Measurements from ENCODE around the gene FAM76B. TPM values are rescaled to one million over a fixed set of nuclear protein-coding genes. Genes with fewer than 3 reads are reported as not detected.

Gene FAM76B
- total RNA-seq, 2 donors from 2014 or later = 24.4 to 79.5 TPM

DNA sequence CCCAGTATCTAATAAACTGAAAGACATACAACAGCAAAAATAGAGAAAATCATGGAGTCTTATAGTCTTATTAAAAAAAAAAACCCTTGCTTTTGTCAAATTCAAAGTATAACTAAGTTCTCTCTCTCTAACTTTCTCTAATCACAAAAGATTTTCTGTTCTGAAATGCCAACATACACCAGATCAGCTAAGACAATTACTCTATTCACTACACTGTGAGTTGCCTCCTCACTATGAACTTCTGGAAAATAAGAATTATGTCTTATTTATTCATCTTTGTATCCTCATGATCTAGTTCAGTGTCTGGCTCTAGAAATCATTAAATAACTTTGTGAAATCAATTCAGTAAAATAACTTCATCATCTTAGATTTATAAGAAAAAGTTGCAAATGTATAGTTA, 12.7 kb downstream of the FAM76B start:
- no peak overlapping the region for H3K4me3 ChIP-seq
- no peaks in the 10 kb centered on the region for H3K9me3 ChIP-seq
- no peaks in the 10 kb centered on the region for H3K4me1 ChIP-seq (replicated peaks)
- DNase-seq (ENCODE audit: low spot score) = no peak
- no peak overlapping the region for H3K27ac ChIP-seq
- TF ChIP-seq POLR2AphosphoS5 (IDR thresholded peaks at IDR 0.05) = no peak
- TF ChIP-seq POLR2A (IDR thresholded peaks at IDR 0.05) = no peak
- TF ChIP-seq, protein P1, sequence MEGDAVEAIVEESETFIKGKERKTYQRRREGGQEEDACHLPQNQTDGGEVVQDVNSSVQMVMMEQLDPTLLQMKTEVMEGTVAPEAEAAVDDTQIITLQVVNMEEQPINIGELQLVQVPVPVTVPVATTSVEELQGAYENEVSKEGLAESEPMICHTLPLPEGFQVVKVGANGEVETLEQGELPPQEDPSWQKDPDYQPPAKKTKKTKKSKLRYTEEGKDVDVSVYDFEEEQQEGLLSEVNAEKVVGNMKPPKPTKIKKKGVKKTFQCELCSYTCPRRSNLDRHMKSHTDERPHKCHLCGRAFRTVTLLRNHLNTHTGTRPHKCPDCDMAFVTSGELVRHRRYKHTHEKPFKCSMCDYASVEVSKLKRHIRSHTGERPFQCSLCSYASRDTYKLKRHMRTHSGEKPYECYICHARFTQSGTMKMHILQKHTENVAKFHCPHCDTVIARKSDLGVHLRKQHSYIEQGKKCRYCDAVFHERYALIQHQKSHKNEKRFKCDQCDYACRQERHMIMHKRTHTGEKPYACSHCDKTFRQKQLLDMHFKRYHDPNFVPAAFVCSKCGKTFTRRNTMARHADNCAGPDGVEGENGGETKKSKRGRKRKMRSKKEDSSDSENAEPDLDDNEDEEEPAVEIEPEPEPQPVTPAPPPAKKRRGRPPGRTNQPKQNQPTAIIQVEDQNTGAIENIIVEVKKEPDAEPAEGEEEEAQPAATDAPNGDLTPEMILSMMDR (IDR thresholded peaks at IDR 0.05) = no peak
- no peaks in the 10 kb centered on the region for H3K27me3 ChIP-seq (replicated peaks; ENCODE audit: insufficient read depth)
- peaks cover 3 to 7% of the 10 kb centered on the region in 2 donors for H3K36me3 ChIP-seq
- intact Hi-C loops (cut with DNase I) = no loop called here

DNA sequence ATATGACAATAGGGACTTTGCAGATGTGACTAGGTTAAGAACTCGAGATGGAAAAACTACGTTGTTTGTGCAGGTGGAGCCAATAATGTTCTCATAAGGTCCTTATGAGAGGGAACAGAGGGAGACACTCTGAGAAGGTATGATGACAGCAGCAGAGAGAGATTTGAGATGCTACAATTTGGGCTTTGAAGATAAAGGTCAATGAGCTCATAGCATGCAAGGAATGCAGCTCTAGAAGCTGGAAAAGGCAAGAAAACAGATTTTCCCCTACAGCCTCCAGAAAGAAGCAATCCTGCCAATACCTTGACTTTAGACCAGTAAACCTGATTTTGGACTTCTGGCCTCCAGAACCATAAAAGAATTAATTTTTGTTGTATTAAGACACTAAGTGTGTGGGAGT, 21.1 kb downstream of the FAM76B start:
- Histone ChIP-seq H3K27me3 (replicated peaks; ENCODE audit: insufficient read depth) (no peaks in the 10 kb centered on the region), H3K9me3 (no peaks in the 10 kb centered on the region), H3K36me3 (no peaks in the 10 kb centered on the region), H3K27ac (no peak overlapping the region), H3K4me1 (replicated peaks) (no peaks in the 10 kb centered on the region), H3K4me3 (no peak overlapping the region)
- intact Hi-C loops (cut with DNase I) = loop anchor here (10.0 kb wide), 3 partner anchors 534 to 794 kb away; partner anchors contain the start of genes CWC15, KDM4D and SESN3
- TF ChIP-seq, protein P1 (IDR thresholded peaks at IDR 0.05) = no peak
- no peak for TF ChIP-seq POLR2A (IDR thresholded peaks at IDR 0.05)
- no peak for TF ChIP-seq POLR2AphosphoS5 (IDR thresholded peaks at IDR 0.05)
- 69% methylated on average over 2 of the region's 2 CpGs for WGBS
- DNase-seq (ENCODE audit: low spot score) = no peak

DNA sequence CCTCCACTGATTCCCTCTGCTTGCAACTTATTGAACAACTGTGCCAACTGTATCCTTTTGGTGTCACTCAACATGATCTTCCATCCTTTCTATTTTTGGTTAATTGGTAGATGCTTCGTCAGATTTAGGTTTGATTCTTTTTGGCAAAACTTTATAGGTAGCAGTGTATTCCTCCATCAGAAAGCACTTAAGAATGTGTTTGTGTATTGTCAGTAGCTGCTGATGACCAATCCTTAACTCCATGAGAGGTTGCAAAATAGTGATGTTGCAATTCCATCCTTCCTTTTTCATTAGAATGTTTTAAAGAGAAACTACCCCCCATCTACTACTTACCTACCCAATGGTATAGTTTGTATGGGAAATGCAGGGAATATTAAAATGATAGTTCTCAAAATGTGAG, 22.1 kb downstream of the FAM76B start:
- Histone ChIP-seq H3K36me3 (no peaks in the 10 kb centered on the region), H3K27ac (no peak overlapping the region), H3K27me3 (replicated peaks; ENCODE audit: insufficient read depth) (no peaks in the 10 kb centered on the region), H3K4me3 (no peak overlapping the region), H3K4me1 (replicated peaks) (no peaks in the 10 kb centered on the region), H3K9me3 (no peaks in the 10 kb centered on the region)
- TF ChIP-seq POLR2A (IDR thresholded peaks at IDR 0.05) = no peak
- no peak for TF ChIP-seq POLR2AphosphoS5 (IDR thresholded peaks at IDR 0.05)
- TF ChIP-seq, protein P1 (IDR thresholded peaks at IDR 0.05) = no peak
- WGBS = 75% methylated on average over 1 of the region's 1 CpG
- intact Hi-C loops (cut with DNase I) = loop anchor here (10.0 kb wide), 3 partner anchors 533 to 793 kb away; partner anchors contain the start of genes CWC15, KDM4D and SESN3
- no peak for DNase-seq (ENCODE audit: low spot score)

DNA sequence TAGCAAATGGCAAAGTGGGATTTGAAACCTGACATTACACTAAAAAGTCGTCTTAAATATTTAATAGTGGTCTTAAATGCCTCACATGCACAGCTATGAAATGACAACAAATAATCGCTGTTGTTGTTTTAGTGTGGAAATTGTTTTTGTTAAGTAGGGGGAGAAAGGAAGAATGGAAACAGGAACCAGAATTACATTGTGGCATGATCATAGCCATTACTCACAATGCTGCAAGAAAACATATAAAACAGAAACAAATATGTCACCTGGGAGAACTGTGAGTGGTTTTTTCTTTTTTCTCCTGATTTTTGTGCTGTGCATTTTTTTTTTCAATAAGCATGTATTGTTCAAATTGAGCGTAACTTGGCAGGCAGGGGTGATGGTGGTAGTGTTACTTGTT, 22.9 kb downstream of the FAM76B start:
- 78% methylated on average over 3 of the region's 3 CpGs for WGBS
- Histone ChIP-seq H3K4me1 (replicated peaks) (no peaks in the 10 kb centered on the region), H3K36me3 (no peaks in the 10 kb centered on the region), H3K9me3 (no peaks in the 10 kb centered on the region), H3K27ac (no peak overlapping the region), H3K27me3 (replicated peaks; ENCODE audit: insufficient read depth) (no peaks in the 10 kb centered on the region), H3K4me3 (no peak overlapping the region)
- intact Hi-C loops (cut with DNase I) = loop anchor here (10.0 kb wide), 3 partner anchors 532 to 792 kb away; partner anchors contain the start of genes CWC15, KDM4D and SESN3
- DNase-seq (ENCODE audit: low spot score) = no peak
- TF ChIP-seq, protein P1 (IDR thresholded peaks at IDR 0.05) = no peak
- TF ChIP-seq POLR2AphosphoS5 (IDR thresholded peaks at IDR 0.05) = no peak
- no peak for TF ChIP-seq POLR2A (IDR thresholded peaks at IDR 0.05)

DNA sequence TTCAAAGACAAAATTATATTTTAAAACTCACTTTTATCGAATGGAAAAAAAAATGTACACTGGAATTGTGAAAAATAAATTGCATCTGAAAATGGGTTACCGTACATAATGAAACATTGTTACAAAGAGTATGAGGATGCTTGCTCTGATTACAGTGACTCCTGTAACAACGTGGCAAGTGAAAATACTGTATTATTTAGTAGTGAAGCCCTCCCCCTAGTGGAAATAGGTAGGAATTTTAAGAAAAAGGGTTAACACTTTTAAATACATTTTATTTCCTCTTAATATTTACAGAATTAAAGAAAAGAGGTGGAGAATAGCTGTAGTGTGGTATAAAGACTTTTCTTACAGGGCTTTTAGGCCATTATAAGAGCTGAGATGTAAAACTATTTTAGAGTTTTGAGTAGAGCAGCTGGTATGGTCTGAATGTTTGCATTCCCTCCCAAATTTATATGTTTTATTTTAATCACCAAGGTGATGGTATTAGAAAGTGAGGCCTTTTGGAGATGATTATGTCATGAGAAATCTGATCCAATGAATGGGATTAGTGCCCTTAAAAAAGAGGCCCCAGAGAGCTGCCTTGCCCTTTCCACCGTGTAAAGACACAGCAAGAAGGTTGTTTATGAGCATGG, 25.2 kb downstream of the FAM76B start:
- no peak for DNase-seq (ENCODE audit: low spot score)
- no peak overlapping the region for H3K27ac ChIP-seq
- WGBS = 8% methylated on average over 4 of the region's 4 CpGs
- intact Hi-C loops (cut with DNase I) = loop anchor here (2.0 to 10.0 kb wide), 4 partner anchors 530 to 790 kb away; partner anchors contain the start of genes CWC15, KDM4D and SESN3
- TF ChIP-seq, protein P1 (IDR thresholded peaks at IDR 0.05) = peak; percentile 32 to 88 (median 82)
- TF ChIP-seq POLR2A (IDR thresholded peaks at IDR 0.05) = no peak
- peak; percentile 24 for TF ChIP-seq POLR2AphosphoS5 (IDR thresholded peaks at IDR 0.05)
- no peaks in the 10 kb centered on the region for H3K9me3 ChIP-seq
- H3K36me3 ChIP-seq = no peaks in the 10 kb centered on the region
- H3K27me3 ChIP-seq (replicated peaks; ENCODE audit: insufficient read depth) = no peaks in the 10 kb centered on the region
- H3K4me3 ChIP-seq = no peak overlapping the region
- no peaks in the 10 kb centered on the region for H3K4me1 ChIP-seq (replicated peaks)

All from prostate gland (tissue), 2 donors.